H4 (cell line): ENCODE results near the gene GAS2L1. TPM values are rescaled to one million over a fixed set of nuclear protein-coding genes. Genes with fewer than 3 reads are reported as not detected.

Source experiments
- DNase-seq: peaks from one replicate; pipeline ENCODE4 v3.0.0-alpha.2; 2015; ENCODE audit warnings: low spot score
- total RNA-seq: library from RNA; depleted of rRNA; stranded (reverse); fragments of >200 nt; shearing (Covaris generic); gene quantifications from 2 replicates; pipeline ENCODE4 v1.2.3, GENCODE V29; 2014

GAS2L1 gene
- total RNA-seq, 1 experiment from 2014 or later = 4.0 TPM

DNA sequence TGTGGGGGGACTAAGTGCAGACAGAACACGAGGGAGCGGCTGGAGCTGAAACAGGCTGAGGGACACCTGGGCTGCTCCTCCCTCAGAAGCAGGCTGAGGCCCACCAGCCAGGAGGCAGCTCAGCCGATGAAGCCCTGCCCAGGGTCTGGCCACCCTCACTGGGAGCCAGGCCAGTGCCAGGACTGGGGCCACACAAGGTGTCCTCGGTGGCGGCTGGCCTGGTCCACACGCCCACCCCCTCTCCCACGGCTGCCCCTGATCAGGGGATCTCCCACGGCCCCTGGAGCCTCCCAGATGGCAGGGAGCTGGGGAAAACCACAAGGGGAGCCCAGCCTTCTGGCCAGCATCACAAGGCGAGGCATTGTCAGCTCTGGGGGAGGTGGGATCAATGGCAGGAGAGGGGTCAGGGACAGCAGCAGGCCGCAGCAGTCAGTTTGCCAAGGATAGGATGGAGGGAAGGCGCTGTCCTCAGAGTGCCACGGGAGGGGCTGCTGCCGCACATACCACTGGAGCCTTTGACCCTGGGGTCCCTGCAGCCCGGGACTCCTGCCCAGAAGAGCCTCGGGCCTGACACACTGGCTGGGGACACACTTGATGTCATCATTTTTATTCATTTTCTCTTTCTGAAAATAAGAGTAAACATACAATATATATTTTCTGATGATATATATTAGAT, 20.8 kb downstream of the GAS2L1 start:
- no peak for DNase-seq

GRCh38 chr22:29328055-29328454, 21.6 kb downstream of the GAS2L1 start:
- no peak for DNase-seq

DNA sequence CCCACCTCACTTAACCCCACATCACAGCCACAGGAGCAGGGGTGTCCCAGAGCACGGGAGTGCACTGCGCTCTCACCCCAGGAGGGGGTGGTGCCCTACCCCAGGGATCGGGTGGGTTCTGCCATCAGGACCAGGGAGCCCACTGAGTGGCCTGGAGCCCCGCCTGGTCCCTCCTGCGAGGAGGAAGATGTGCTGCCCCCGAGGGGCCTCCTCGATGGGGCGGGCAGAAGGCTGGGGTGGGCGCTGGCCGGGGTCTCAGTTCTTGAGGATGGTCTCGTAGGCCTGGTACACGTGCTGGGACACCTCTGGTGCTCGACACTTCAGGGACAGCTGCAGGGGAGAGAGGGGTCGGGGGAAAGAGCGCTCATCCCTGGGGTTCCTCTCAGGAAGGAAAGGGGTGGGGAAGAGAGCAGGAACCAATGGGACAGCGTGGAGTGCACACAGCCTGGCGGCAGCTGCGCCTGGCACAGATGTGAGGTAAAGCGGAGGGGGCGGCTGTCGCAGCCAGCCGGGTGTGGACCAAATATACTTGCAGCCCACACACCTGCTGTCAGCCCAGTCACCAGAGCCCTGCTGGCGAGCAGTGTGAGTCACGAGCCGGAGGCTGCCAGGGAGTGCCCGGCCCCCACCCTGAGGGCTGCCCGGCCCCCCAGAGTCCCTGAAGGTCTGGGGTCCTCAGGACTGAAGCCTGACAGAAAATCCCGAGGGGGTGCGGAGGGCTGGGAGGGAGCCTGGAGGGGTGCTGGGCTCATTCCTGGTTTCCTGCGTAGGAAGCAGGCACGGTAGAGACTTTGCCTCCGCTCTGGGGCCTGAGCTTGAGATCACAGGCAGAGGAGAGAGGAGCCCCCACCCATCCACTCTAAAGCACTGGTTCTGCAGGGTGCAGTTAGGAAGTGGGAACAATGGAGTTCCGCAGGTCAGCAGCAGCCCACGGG, 22.4 kb downstream of the GAS2L1 start:
- no peak for DNase-seq

GRCh38 chr22:29329581-29329980, 23.1 kb downstream of the GAS2L1 start:
- no peak for DNase-seq

DNA sequence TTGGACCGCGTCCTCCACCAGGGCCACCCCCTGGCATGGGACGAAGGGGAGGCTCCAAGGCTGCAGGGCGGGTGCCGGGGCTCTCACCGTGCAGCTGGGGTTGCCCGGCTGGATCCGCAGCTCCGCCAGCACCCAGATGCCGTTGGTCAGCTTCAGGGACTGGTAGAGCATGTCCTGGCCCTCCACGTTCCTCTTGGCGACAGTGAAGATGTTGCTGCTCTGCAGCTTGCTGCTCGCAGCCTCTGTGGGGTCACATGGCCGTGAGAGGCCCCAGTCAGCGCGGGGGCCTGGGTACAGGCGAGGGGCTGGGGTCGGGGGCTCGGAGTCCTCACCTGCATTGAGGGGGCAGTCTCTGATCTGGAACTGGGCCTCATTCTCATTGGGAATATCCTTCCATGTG, 23.8 kb downstream of the GAS2L1 start:
- DNase-seq = no peak

DNA sequence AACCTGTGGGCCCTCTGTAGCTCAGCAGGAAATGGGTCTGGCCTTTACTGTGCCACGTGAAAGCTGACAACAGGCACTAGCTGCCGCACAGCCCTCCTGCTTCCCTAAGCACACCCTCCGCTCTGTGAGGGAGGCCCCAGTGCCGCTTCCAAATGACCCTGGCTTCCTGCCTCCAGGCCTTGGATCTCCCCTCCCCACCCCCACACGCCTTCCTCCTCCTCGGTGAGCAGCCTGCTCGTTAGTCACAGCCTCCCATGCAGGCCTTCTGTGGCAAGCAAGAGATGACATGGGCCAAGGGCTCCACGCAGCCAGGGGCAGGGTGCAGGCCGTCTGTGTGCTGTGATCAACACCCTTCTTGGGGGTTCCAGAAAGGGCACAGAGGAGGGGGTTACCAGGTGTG, 24.3 kb downstream of the GAS2L1 start:
- DNase-seq = no peak

DNA sequence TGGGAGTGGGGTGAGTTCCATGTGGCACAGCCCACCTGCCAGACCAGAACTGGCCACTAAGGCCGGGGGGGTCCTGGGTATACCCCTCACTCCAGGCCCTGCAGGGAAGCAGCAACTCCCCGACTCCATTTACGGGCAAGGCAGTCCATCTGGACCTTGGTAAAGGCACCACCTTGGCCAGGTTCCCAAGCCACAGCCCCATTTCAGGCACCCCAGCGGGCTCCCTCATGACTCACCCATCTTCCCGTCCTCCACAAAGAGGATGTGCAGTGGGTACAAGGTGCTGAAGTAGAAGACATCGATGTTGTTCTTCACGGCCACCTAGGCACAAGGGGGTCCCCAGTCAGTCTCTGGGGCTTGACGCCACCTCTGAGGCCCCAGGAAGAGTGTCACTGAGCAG, 24.8 kb downstream of the GAS2L1 start:
- no peak for DNase-seq

- no peak for DNase-seq
These were observed 25.3 kb downstream of the GAS2L1 start for GRCh38 chr22:29331658-29332300.

DNA sequence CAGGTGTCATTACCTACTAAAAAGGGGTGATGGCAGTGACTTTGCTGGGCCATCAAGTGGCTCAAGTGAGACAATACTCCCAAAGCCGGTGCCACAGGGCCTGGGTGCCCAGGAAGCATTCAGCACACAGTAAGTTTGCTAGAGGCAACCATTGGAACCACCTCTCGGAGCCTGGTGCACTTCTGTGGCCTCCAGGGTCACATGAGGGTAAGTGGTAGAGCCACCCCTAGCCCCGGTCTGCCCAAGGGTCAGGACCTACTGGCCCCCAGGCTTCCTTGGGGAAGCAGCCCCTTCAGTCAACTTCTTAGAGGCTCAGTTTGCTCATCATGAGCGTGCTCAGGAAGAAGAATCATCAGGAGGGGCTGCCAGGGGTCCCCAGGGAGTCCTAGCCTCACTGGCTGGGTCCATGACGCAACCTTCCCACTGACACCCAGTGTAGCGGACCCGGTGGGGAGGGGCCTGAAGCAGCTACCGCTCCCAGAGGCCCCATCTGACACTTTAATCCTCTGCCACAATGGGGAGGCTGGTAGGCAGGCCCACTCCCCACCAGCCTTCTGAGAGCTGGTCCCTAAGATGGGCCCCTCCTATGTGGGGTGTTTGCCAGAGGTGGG, 26.5 kb downstream of the GAS2L1 start:
- DNase-seq = no peak

DNA sequence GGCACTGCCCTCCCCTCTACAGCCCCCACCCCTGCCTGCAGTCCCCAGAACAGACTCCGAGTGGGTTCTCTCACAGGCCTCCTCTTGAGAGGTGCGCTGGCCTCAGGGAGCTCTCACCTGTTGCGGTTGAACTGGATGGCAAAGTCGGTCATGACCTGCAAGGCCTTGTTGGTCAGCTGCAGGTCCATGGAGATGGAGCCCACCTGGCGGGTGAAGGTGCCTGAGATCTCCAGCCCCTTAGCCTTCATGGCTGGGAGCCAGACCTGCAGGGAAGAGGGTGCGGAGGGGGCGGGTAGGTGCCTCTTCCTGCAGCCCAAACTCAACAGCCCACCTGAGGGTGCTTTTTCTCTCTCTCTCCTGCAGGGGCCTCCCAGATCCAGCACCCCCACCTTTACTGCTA, 27.7 kb downstream of the GAS2L1 start:
- no peak for DNase-seq

- DNase-seq = no peak
These were observed 28.4 kb downstream of the GAS2L1 start for GRCh38 chr22:29334696-29335344.

GRCh38 chr22:29335656-29336055, 29.2 kb downstream of the GAS2L1 start:
- DNase-seq = no peak

- DNase-seq = no peak
These were observed 30.5 kb downstream of the GAS2L1 start for GRCh38 chr22:29336751-29337490.

GRCh38 chr22:29337631-29338284, 31.3 kb downstream of the GAS2L1 start:
- no peak for DNase-seq

DNA sequence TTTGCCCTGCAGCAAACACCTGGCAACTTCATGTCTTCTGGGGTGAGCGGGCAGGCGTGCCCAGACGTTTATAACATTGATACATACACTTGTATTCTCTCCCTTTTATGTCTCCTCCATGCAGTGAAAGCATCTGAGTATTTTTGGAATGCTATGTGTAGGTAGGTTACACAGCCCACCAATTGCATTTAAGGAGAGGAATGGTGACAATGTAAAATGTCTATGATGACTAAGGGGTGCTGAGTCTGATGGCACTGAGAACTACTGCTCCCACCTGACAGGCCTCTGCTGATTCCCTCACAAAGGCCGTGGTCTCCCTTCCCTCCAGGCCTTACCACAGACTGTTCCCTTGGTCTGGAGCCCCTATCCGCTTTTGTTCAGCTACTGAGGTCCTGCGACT, 31.9 kb downstream of the GAS2L1 start:
- no peak for DNase-seq

DNA sequence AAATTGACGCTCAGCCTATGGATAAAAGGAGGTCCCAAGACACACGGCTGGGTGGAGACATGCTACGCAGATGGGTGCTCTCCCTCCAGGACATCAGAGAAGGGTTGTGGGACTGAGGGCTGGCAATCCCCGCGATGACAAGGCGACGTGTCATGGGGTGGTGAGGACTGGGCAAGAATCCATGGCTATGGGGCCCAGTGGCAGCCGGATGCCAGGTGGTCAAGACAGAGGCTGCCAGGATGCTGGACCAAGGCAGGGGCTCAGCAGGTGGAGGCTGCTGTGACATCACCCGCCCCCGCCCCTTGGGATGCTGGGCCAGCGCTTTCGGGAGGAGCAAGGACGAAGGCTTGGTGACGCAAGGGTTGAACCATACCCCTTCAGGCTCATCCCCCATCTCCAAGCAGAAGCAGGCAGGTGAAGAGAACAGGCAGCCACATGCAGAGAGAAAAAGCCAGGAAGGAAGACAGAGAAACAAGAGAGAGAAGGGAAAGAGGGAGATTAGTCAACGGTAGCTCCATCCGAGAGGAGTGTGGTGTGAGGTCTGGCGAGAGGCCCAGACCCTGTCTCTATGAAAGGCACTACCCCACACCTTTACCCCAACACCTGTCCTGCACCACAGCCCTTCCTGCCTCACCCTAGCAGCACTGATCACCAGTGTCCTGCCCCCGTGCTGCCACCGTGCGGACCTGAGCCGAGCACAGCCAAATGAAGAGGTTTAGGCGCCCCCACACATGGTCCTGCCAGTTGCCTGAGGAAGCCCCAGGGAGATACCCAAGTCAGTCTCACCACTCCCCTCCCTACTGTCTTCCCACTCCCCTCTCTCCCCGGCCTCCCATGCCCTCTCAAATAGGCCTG, 33.2 kb downstream of the GAS2L1 start:
- DNase-seq = no peak

- DNase-seq = no peak
These were observed 34.1 kb downstream of the GAS2L1 start for GRCh38 chr22:29340566-29340965.

DNA sequence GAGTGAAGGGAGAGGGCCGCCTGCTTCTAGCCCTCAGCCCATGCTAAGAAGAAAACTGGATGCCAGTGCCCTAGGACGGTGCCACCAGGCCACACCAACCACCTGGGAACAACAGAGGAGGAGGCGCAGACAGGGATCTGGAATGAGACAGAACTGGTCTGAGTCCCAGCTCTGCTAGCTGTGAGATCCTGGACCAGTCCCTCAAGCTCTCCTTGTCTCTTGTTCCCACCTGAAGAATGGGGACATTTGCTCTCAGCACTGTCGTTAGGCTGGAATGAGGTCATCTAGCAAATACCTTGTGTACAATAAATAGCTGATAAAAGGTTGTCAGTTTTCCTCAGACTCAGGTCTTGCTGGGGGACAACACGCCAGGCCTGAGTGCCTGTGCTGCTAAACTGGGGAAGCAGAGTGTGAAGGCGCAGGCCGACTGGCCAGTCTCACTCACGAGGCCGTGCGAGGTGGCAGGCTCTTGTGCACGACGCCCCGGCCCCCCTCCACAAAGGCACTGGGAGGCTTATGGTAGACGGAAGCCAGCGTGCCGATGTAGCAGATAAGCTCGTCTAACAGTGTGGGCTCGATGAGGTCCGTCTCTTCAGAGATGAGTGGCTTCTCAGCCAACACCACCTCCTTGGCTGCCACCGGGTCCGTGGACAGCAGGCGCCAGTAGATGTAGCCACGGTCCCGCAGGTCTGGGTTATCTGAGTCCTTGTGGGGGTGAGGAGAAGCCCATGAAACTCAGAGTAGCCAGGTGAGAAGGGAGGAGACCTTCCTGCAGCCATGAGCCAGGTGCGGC, 34.8 kb downstream of the GAS2L1 start:
- DNase-seq = no peak

GRCh38 chr22:29341849-29342127, 35.3 kb downstream of the GAS2L1 start:
- DNase-seq = no peak
